Stimulated activated naive B cell treated with anti-CD40 and anti-IgM and Interleukin-4, amounts not matched to agents 10 μg/mL and 1 μg/mL and 100 μg/mL, for 72 hours (primary cell): ENCODE results near the gene PCDHGA1.
"Not testable (repeated sequence)": the region's sequence is repeated elsewhere in the genome, so short reads cannot be mapped to it uniquely, and the experiment has no call there.

ENCODE experiments used
- ATAC-seq, 2 donors: fragments of 150-1000 bp; cut with Tn5 transposase; replicated peaks; 2 replicates each; pipeline ENCODE4 v1.10.0; 2021; ENCODE audit warnings: moderate library complexity in 1 of 2
- DNase-seq: peaks from one replicate; pipeline ENCODE4 v3.0.0; 2021
- H3K27ac Mint-ChIP-seq: one replicate; pipeline ENCODE4 v1.8.0; 2022; ENCODE audit warnings: mild to moderate bottlenecking, mixed read lengths
- H3K27me3 Mint-ChIP-seq, 2 donors: one replicate each; pipeline ENCODE4 v1.8.0; 2022; ENCODE audit warnings: mixed read lengths in 2 of 2
- H3K36me3 Mint-ChIP-seq, 2 donors: one replicate each; pipeline ENCODE4 v1.8.0; 2022; ENCODE audit warnings: mixed read lengths in 2 of 2, mild to moderate bottlenecking in 1 of 2
- H3K4me1 Mint-ChIP-seq, 2 donors: one replicate each; pipeline ENCODE4 v1.8.0; 2022; ENCODE audit warnings: mixed read lengths in 2 of 2, mild to moderate bottlenecking in 1 of 2
- H3K4me3 Mint-ChIP-seq, 2 donors: one replicate each; pipeline ENCODE4 v1.8.0; 2022; ENCODE audit warnings: mild to moderate bottlenecking in 2 of 2, mixed read lengths in 2 of 2, moderate library complexity in 1 of 2
- H3K9me3 Mint-ChIP-seq, 2 donors: one replicate each; pipeline ENCODE4 v1.8.0; 2022; ENCODE audit warnings: mixed read lengths in 2 of 2, mild to moderate bottlenecking in 1 of 2

PCDHGA1 gene

GRCh38 chr5:141330299-141331080 is at the start of gene PCDHGA1:
PCDHGA1 (plus strand) TSS chr5:141330514.
- Mint-ChIP-seq H3K27me3 (peaks cover 65 to 85% of the 10 kb centered on the region in 2 donors), H3K27ac (no peak within 1 kb of the TSS), H3K4me3 (no peak within 1 kb of the TSS), H3K4me1 (peaks cover 3 to 7% of the 10 kb centered on the region in 2 donors), H3K36me3 (peaks cover 8 to 21% of the 10 kb centered on the region in 2 donors), H3K9me3 (peaks cover 22% of the 10 kb centered on the region in 2 donors)
- DNase-seq (no peak), ATAC-seq (peak in 1 of 2 donors; percentile 48)

- Mint-ChIP-seq H3K27ac (no peak overlapping the region), H3K36me3 (peaks cover 53 to 74% of the 10 kb centered on the region in 2 donors), H3K4me3 (no peak overlapping the region), H3K4me1 (peaks cover 0 to 2% of the 10 kb centered on the region in 2 donors), H3K9me3 (peaks cover 35 to 36% of the 10 kb centered on the region in 2 donors), H3K27me3 (no peaks in the 10 kb centered on the region)
- ATAC-seq (no peak), DNase-seq (no peak)
Measured at GRCh38 chr5:141298376-141298775, 31.9 kb upstream of the PCDHGA1 start.

GRCh38 chr5:141303756-141304155 is 26.6 kb upstream of the PCDHGA1 start, which contains the start of gene SLC25A2:
SLC25A2 (minus strand) TSS chr5:141304049; CDS start chr5:141303865, 184 bp downstream.
- no peak within 1 kb of the TSS for H3K27ac Mint-ChIP-seq
- no peak within 1 kb of the TSS for H3K4me3 Mint-ChIP-seq
- H3K27me3 Mint-ChIP-seq, result no peaks in the 10 kb centered on the region
- DNase-seq (no peak), ATAC-seq (no peak)
- H3K36me3 Mint-ChIP-seq, result peaks cover 49 to 68% of the 10 kb centered on the region in 2 donors
- peaks cover 37 to 40% of the 10 kb centered on the region in 2 donors for H3K9me3 Mint-ChIP-seq
- no peaks in the 10 kb centered on the region for H3K4me1 Mint-ChIP-seq

GRCh38 chr5:141306630-141307029 is 23.7 kb upstream of the PCDHGA1 start:
- Mint-ChIP-seq H3K9me3 (peaks cover 42 to 43% of the 10 kb centered on the region in 2 donors), H3K36me3 (peaks cover 65 to 79% of the 10 kb centered on the region in 2 donors), H3K4me1 (peaks cover 1 to 4% of the 10 kb centered on the region in 2 donors), H3K27ac (no peak overlapping the region), H3K27me3 (no peaks in the 10 kb centered on the region), H3K4me3 (no peak overlapping the region)
- ATAC-seq (no peak), DNase-seq (no peak)

GRCh38 chr5:141313711-141314110 is 16.6 kb upstream of the PCDHGA1 start:
- Mint-ChIP-seq H3K4me1 (peaks cover 15 to 21% of the 10 kb centered on the region in 2 donors), H3K4me3 (no peak overlapping the region), H3K9me3 (peaks cover 29 to 35% of the 10 kb centered on the region in 2 donors), H3K27ac (no peak overlapping the region), H3K36me3 (peaks cover 83 to 88% of the 10 kb centered on the region in 2 donors), H3K27me3 (no peaks in the 10 kb centered on the region)
- no peak for ATAC-seq
- DNase-seq, result no peak

- Mint-ChIP-seq H3K27ac (peak overlapping the region; percentile 37), H3K36me3 (peaks cover 77 to 82% of the 10 kb centered on the region in 2 donors), H3K4me1 (peaks cover 26 to 36% of the 10 kb centered on the region in 2 donors), H3K9me3 (peaks cover 29 to 31% of the 10 kb centered on the region in 2 donors)
- H3K27me3 Mint-ChIP-seq, DNase-seq, H3K4me3 Mint-ChIP-seq, ATAC-seq: not testable (repeated sequence)
Measured at GRCh38 chr5:141316963-141317362, 13.4 kb upstream of the PCDHGA1 start.

GRCh38 chr5:141319202-141319601 is 11.1 kb upstream of the PCDHGA1 start:
- Mint-ChIP-seq H3K4me3 (peak overlapping the region; percentile 97 to 99), H3K27me3 (no peaks in the 10 kb centered on the region), H3K36me3 (peaks cover 59 to 60% of the 10 kb centered on the region in 2 donors), H3K9me3 (peaks cover 25 to 29% of the 10 kb centered on the region in 2 donors), H3K27ac (peak overlapping the region; percentile 100), H3K4me1 (peaks cover 23 to 36% of the 10 kb centered on the region in 2 donors)
- DNase-seq (no peak), ATAC-seq (no peak)

GRCh38 chr5:141319699-141320098 is 10.6 kb upstream of the PCDHGA1 start:
- no peaks in the 10 kb centered on the region for H3K27me3 Mint-ChIP-seq
- peak overlapping the region; percentile 97 to 99 for H3K4me3 Mint-ChIP-seq
- H3K4me1 Mint-ChIP-seq, result peaks cover 23 to 36% of the 10 kb centered on the region in 2 donors
- peak overlapping the region; percentile 100 for H3K27ac Mint-ChIP-seq
- DNase-seq, result no peak
- peaks cover 55 to 56% of the 10 kb centered on the region in 2 donors for H3K36me3 Mint-ChIP-seq
- no peak for ATAC-seq
- H3K9me3 Mint-ChIP-seq, result peaks cover 23 to 28% of the 10 kb centered on the region in 2 donors

GRCh38 chr5:141320225-141321169 is 9.8 kb upstream of the PCDHGA1 start, which contains the start of gene TAF7:
TAF7 (minus strand) TSS chr5:141320784; CDS start chr5:141320044, 740 bp downstream.
- peak; percentile 92 for DNase-seq
- peaks cover 47 to 48% of the 10 kb centered on the region in 2 donors for H3K36me3 Mint-ChIP-seq
- peak within 1 kb of the TSS; percentile 97 to 99 for H3K4me3 Mint-ChIP-seq
- H3K27ac Mint-ChIP-seq, result peak within 1 kb of the TSS; percentile 100
- H3K27me3 Mint-ChIP-seq, result no peaks in the 10 kb centered on the region
- peaks cover 19 to 20% of the 10 kb centered on the region in 2 donors for H3K9me3 Mint-ChIP-seq
- H3K4me1 Mint-ChIP-seq, result peaks cover 16 to 29% of the 10 kb centered on the region in 2 donors
- peak; percentile 95 to 96 for ATAC-seq

GRCh38 chr5:141322261-141322660 is 8.1 kb upstream of the PCDHGA1 start:
- ATAC-seq (no peak), DNase-seq (no peak)
- Mint-ChIP-seq H3K4me3 (peak overlapping the region in 1 of 2 donors; percentile 17), H3K27me3 (peaks cover 12 to 13% of the 10 kb centered on the region in 2 donors), H3K36me3 (peaks cover 33 to 34% of the 10 kb centered on the region in 2 donors), H3K27ac (no peak overlapping the region), H3K9me3 (peaks cover 16% of the 10 kb centered on the region in 2 donors), H3K4me1 (peaks cover 18 to 32% of the 10 kb centered on the region in 2 donors)

GRCh38 chr5:141326088-141326854 is 4.0 kb upstream of the PCDHGA1 start:
- Mint-ChIP-seq H3K4me1 (peaks cover 3 to 7% of the 10 kb centered on the region in 2 donors), H3K27me3 (peaks cover 35 to 43% of the 10 kb centered on the region in 2 donors), H3K4me3 (peak overlapping the region; percentile 95), H3K27ac (peak overlapping the region; percentile 91), H3K9me3 (peaks cover 7 to 12% of the 10 kb centered on the region in 2 donors), H3K36me3 (peaks cover 6 to 7% of the 10 kb centered on the region in 2 donors)
- DNase-seq (peak; percentile 51), ATAC-seq (peak; percentile 92 to 94)

GRCh38 chr5:141328231-141328630 is 2.1 kb upstream of the PCDHGA1 start:
- H3K9me3 Mint-ChIP-seq, result peaks cover 14 to 17% of the 10 kb centered on the region in 2 donors
- ATAC-seq, result no peak

GRCh38 chr5:141332571-141332970 is 2.3 kb downstream of the PCDHGA1 start:
- not testable (repeated sequence) for ATAC-seq, DNase-seq, H3K27ac Mint-ChIP-seq, H3K4me1 Mint-ChIP-seq, H3K4me3 Mint-ChIP-seq
- Mint-ChIP-seq H3K27me3 (peaks cover 70 to 90% of the 10 kb centered on the region in 2 donors), H3K9me3 (peaks cover 29 to 32% of the 10 kb centered on the region in 2 donors), H3K36me3 (peaks cover 8 to 21% of the 10 kb centered on the region in 2 donors)

More at GRCh38 chr5:141328231-141328630, 2.1 kb upstream of the PCDHGA1 start:
- Mint-ChIP-seq H3K27me3 (peaks cover 49 to 63% of the 10 kb centered on the region in 2 donors), H3K36me3 (peaks cover 6 to 17% of the 10 kb centered on the region in 2 donors), H3K4me1 (peaks cover 3 to 7% of the 10 kb centered on the region in 2 donors), H3K4me3 (no peak overlapping the region), H3K27ac (no peak overlapping the region)
- no peak for DNase-seq
